Suprapubic skin (tissue), 4 donors: ENCODE data around the gene ARID3A.

ENCODE experiments used
- CTCF ChIP-seq, 2 donors: fragments of 200-600 bp in 1 of 2; fragments of 450-650 bp in 1 of 2; sonication (generic) in 1 of 2; IDR thresholded peaks; one replicate each; pipeline ENCODE4 v1.5.1; 2016 to 2019; ENCODE audit warnings: antibody characterized with exemption in 2 of 2, mild to moderate bottlenecking in 1 of 2, moderate library complexity in 1 of 2
- EP300 ChIP-seq: sonication (generic); formaldehyde crosslinking; IDR thresholded peaks from one replicate; pipeline ENCODE4 v1.6.1; 2017; ENCODE audit warnings: antibody characterized with exemption
- POLR2A ChIP-seq, 2 donors: fragments of 450-650 bp; IDR thresholded peaks; one replicate each; pipeline ENCODE4 v1.6.1; 2017; ENCODE audit warnings: antibody characterized with exemption in 2 of 2, mild to moderate bottlenecking in 2 of 2, moderate library complexity in 2 of 2
- POLR2AphosphoS5 ChIP-seq, 3 donors: sonication (generic); formaldehyde crosslinking; IDR thresholded peaks; one replicate each; pipeline ENCODE4 v1.6.1; 2017; ENCODE audit warnings: antibody characterized with exemption in 3 of 3

- TF ChIP-seq POLR2A (IDR thresholded peaks at IDR 0.05): peak in 1 of 2 donors; percentile 58
- TF ChIP-seq CTCF (IDR thresholded peaks at IDR 0.05): peak in 1 of 2 donors; percentile 0
- TF ChIP-seq EP300: no peak
- peak in 2 of 3 donors; percentile 56 to 63 for TF ChIP-seq POLR2AphosphoS5 (IDR thresholded peaks at IDR 0.05)
These were observed 58.5 kb downstream of the ARID3A start, which contains the start of gene WDR18 for GRCh38 chr19:984165-984967.
